ENCODE data around the gene NUP62.
"Not testable (repeated sequence)": the region's sequence is repeated elsewhere in the genome, so short reads cannot be mapped to it uniquely, and the experiment has no call there.

Gene NUP62

GRCh38 chr19:49951806-49952478, 22.6 kb upstream of the NUP62 start:
- DNase-seq (ENCODE audit: low read depth), result no peak

- DNase-seq (ENCODE audit: low read depth), result no peak
Observed at GRCh38 chr19:49950956-49951526, 21.7 kb upstream of the NUP62 start.

- no peak for DNase-seq (ENCODE audit: low read depth)
Observed at GRCh38 chr19:49950590-49950948, 21.3 kb upstream of the NUP62 start.

- DNase-seq (ENCODE audit: low read depth), result peak; percentile 36
Observed at GRCh38 chr19:49949742-49950589, 20.7 kb upstream of the NUP62 start.

GRCh38 chr19:49946415-49946814, 17.1 kb upstream of the NUP62 start:
- DNase-seq (ENCODE audit: low read depth), result no peak

GRCh38 chr19:49944567-49944966, 15.3 kb upstream of the NUP62 start:
- not testable (repeated sequence) for DNase-seq (ENCODE audit: low read depth)

GRCh38 chr19:49940482-49940791, 11.1 kb upstream of the NUP62 start:
- DNase-seq (ENCODE audit: low read depth), result no peak

- DNase-seq (ENCODE audit: low read depth), result no peak
Observed at GRCh38 chr19:49939721-49940481, 10.6 kb upstream of the NUP62 start.

GRCh38 chr19:49938662-49939061, 9.4 kb upstream of the NUP62 start:
- no peak for DNase-seq (ENCODE audit: low read depth)

GRCh38 chr19:49937750-49938381, 8.6 kb upstream of the NUP62 start:
- no peak for DNase-seq (ENCODE audit: low read depth)

GRCh38 chr19:49936549-49936948, 7.2 kb upstream of the NUP62 start:
- DNase-seq (ENCODE audit: low read depth), result no peak

- DNase-seq (ENCODE audit: low read depth), result no peak
Observed at GRCh38 chr19:49933643-49934042, 4.3 kb upstream of the NUP62 start.

- DNase-seq (ENCODE audit: low read depth), result no peak
Observed at GRCh38 chr19:49932731-49933131, 3.4 kb upstream of the NUP62 start.

- DNase-seq (ENCODE audit: low read depth), result no peak
Observed at GRCh38 chr19:49932041-49932451, 2.7 kb upstream of the NUP62 start.

GRCh38 chr19:49931293-49932040, 2.2 kb upstream of the NUP62 start:
- DNase-seq (ENCODE audit: low read depth), result no peak

- no peak for DNase-seq (ENCODE audit: low read depth)
Observed at GRCh38 chr19:49930483-49931011, 1.2 kb upstream of the NUP62 start.

- DNase-seq (ENCODE audit: low read depth), result peak; percentile 67
Observed at GRCh38 chr19:49929611-49930482, 543 bp upstream of the NUP62 start.

GRCh38 chr19:49927526-49928264, 1.6 kb downstream of the NUP62 start:
- no peak for DNase-seq (ENCODE audit: low read depth)

- DNase-seq (ENCODE audit: low read depth), result no peak
Observed at GRCh38 chr19:49926515-49926914, 2.8 kb downstream of the NUP62 start.

All from GM04503 (cell line).